ENCODE results near the gene TSC22D4.

DNA sequence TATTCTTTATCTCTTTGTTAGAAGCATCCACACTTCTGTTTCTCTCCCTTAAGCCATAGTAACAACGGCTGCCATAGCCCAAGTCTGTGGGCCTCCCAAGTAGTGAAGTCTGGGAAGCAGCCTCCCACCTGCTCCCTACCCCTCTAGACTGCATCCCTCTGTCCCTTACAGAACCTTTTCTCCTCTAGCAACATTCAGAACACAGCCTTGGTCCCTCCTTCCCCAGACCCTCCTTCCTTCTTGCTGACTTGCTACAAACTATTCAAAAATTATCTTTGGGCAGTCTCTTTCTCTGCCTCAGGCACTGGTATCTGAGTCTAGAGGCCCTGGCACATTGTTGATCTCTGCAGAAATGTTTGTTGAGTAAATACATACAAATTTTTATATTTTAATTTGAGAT lies 2.5 kb upstream of the TSC22D4 start:
- TF ChIP-seq, protein P1, sequence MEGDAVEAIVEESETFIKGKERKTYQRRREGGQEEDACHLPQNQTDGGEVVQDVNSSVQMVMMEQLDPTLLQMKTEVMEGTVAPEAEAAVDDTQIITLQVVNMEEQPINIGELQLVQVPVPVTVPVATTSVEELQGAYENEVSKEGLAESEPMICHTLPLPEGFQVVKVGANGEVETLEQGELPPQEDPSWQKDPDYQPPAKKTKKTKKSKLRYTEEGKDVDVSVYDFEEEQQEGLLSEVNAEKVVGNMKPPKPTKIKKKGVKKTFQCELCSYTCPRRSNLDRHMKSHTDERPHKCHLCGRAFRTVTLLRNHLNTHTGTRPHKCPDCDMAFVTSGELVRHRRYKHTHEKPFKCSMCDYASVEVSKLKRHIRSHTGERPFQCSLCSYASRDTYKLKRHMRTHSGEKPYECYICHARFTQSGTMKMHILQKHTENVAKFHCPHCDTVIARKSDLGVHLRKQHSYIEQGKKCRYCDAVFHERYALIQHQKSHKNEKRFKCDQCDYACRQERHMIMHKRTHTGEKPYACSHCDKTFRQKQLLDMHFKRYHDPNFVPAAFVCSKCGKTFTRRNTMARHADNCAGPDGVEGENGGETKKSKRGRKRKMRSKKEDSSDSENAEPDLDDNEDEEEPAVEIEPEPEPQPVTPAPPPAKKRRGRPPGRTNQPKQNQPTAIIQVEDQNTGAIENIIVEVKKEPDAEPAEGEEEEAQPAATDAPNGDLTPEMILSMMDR (IDR thresholded peaks at IDR 0.05; ENCODE audit: poor library complexity): no peak
- TF ChIP-seq EZH2phosphoT487 (IDR thresholded peaks at IDR 0.05; ENCODE audit: low read depth, severe bottlenecking, unreplicated experiment): no peak
